IMR-90 (cell line): ENCODE data around the gene SREBF2.

ENCODE experiments used
- CEBPB ChIP-seq: IDR thresholded peaks from 2 replicates; pipeline ENCODE4 v1.6.1; 2012; ENCODE audit warnings: low read depth, low read length, improper control_type of control experiment
- CTCF ChIP-seq: conservative IDR thresholded peaks from 2 replicates; pipeline ENCODE4 v1.5.1; 2012; ENCODE audit warnings: mild to moderate bottlenecking, low read depth, low read length, improper control_type of control experiment
- ELK1 ChIP-seq: fragments of 150-350 bp; IDR thresholded peaks from 2 replicates; pipeline ENCODE4 v1.6.1; 2016; ENCODE audit warnings: low read depth, mild to moderate bottlenecking, low read length, moderate library complexity, borderline replicate concordance
- MXI1 ChIP-seq: IDR thresholded peaks from 2 replicates; pipeline ENCODE4 v1.6.1; 2012; ENCODE audit warnings: low read depth, mild to moderate bottlenecking, low read length, moderate library complexity, borderline replicate concordance
- POLR2A ChIP-seq: IDR thresholded peaks from 2 replicates; pipeline ENCODE4 v1.6.1; 2012; ENCODE audit warnings: mild to moderate bottlenecking, low read depth, low read length
- RAD21 ChIP-seq: IDR thresholded peaks from 2 replicates; pipeline ENCODE4 v1.6.1; 2012; ENCODE audit warnings: low read length, improper control_type of control experiment

GRCh38 chr22:41908411-41909309 is 75.8 kb downstream of the SREBF2 start:
- no peak for TF ChIP-seq CTCF
- TF ChIP-seq POLR2A: no peak
- no peak for TF ChIP-seq MXI1
- no peak for TF ChIP-seq RAD21
- no peak for TF ChIP-seq ELK1
- TF ChIP-seq CEBPB: no peak
